Peyer's patch (tissue), 4 donors: ENCODE measurements around the gene PARP11.

ENCODE experiments used
- CTCF ChIP-seq, 6 experiments: fragments of 450-650 bp in 4 of 6; fragments of 200-600 bp in 2 of 6; sonication (generic) in 1 of 6; IDR thresholded peaks; one replicate each; pipeline ENCODE4 v1.5.1; 2017 to 2019; ENCODE audit warnings: antibody characterized with exemption in 6 of 6, mild to moderate bottlenecking in 3 of 6, moderate library complexity in 1 of 6
- POLR2A ChIP-seq, 2 donors: fragments of 450-650 bp; IDR thresholded peaks; one replicate each; pipeline ENCODE4 v1.5.1; 2017; ENCODE audit warnings: antibody characterized with exemption in 2 of 2, mild to moderate bottlenecking in 2 of 2, moderate library complexity in 2 of 2

- TF ChIP-seq CTCF (IDR thresholded peaks at IDR 0.05): no peak
- no peak for TF ChIP-seq POLR2A (IDR thresholded peaks at IDR 0.05)
Observed at GRCh38 chr12:3795492-3796133, 77.6 kb downstream of the PARP11 start.
